ENCODE results near the gene PTPRT. TPM values are rescaled to one million over a fixed set of nuclear protein-coding genes. Genes with fewer than 3 reads are reported as not detected.

Gene PTPRT
- total and polyA plus RNA-seq, 10 of the 15 experiments (the other 5 are each of a cell fraction or from before 2014, with no cell fraction given), result not detected

GRCh38 chr20:42855896-42856295, 333.8 kb downstream of the PTPRT start:
- no peak for ATAC-seq
- ChIA-PET CTCF (no interaction called here), RAD21 (ENCODE audit: unreplicated experiment) (no interaction called here), POLR2A (no interaction called here), SMC1A (ENCODE audit: uncharacterized antibody, unreplicated experiment) (interaction anchor here (0.6 kb wide), 1 partner anchor 697 kb away, joined by 3 read pairs; no protein-coding TSS in a partner anchor)
- no peak overlapping the region for H2AFZ ChIP-seq (ENCODE audit: control insufficient read depth, low read depth, low read length)
- no peak overlapping the region for H3K27ac ChIP-seq (ENCODE audit: control insufficient read depth, insufficient read depth)
- DNase-seq (ENCODE audit: low read depth, low spot score), result no peak
- no peaks in the 10 kb centered on the region for H3K36me3 ChIP-seq (ENCODE audit: control insufficient read depth in 2 of 2, insufficient read depth in 2 of 2, low read length in 1 of 2)
- no peaks in the 10 kb centered on the region for H3K9me3 ChIP-seq (replicated peaks; ENCODE audit: control insufficient read depth, insufficient read depth, low read length)
- WGBS (ENCODE audit: insufficient coverage, insufficient replicate concordance, low lambda C conversion rate, missing lambda C conversion rate), result 0% methylated on average over 1 of the region's 1 CpG
- H3K4me1 ChIP-seq (ENCODE audit: control insufficient read depth, insufficient read depth, low read length), result no peaks in the 10 kb centered on the region
- no TSS peak for BruUV-seq (replicated peaks)
- in situ Hi-C loops (cut with MboI) (no loop called here), intact Hi-C loops (cut with micrococcal nuclease; ENCODE audit: unreplicated experiment) (no loop called here)
- H3K79me2 ChIP-seq (ENCODE audit: control insufficient read depth, insufficient read depth, low read length), result no peaks in the 10 kb centered on the region
- FAIRE-seq, result no peak
- no peaks in the 10 kb centered on the region for H3K27me3 ChIP-seq (replicated peaks in 1 of 2; ENCODE audit: control insufficient read depth in 2 of 2, insufficient read depth in 2 of 2, low read length in 1 of 2)
- H4K20me1 ChIP-seq (ENCODE audit: control insufficient read depth, insufficient read depth), result no peaks in the 10 kb centered on the region
- no peak for TF ChIP-seq MTA2 (IDR thresholded peaks at IDR 0.05; ENCODE audit: low read depth)
- no peak for TF ChIP-seq CUX1 (IDR thresholded peaks at IDR 0.05; ENCODE audit: insufficient replicate concordance, low read depth, low read length)
- H3K4me3 ChIP-seq, result no peak overlapping the region
- H3K9ac ChIP-seq (ENCODE audit: control insufficient read depth, insufficient read depth, low read length), result no peak overlapping the region
- H3K4me2 ChIP-seq (ENCODE audit: control insufficient read depth, insufficient read depth), result no peak overlapping the region

GRCh38 chr20:42852691-42853090, 337.0 kb downstream of the PTPRT start:
- no peak overlapping the region for H3K27ac ChIP-seq (ENCODE audit: control insufficient read depth, insufficient read depth)
- FAIRE-seq, result no peak
- TF ChIP-seq NRF1 (conservative IDR thresholded peaks at IDR 0.05; ENCODE audit: low read depth, low read length) (no peak), SPI1 (IDR thresholded peaks at IDR 0.05; ENCODE audit: borderline replicate concordance, insufficient read depth, low read depth, low read length) (no peak), POU2F2 (IDR thresholded peaks at IDR 0.05; ENCODE audit: borderline replicate concordance, low read depth, low read length) (no peak), PML (IDR thresholded peaks at IDR 0.05; ENCODE audit: low read length) (no peak), IRF4 (IDR thresholded peaks at IDR 0.05; ENCODE audit: low read depth, low read length) (no peak), RAD21 (IDR thresholded peaks at IDR 0.05; ENCODE audit: insufficient read depth, low read depth, low read length) (no peak), NBN (IDR thresholded peaks at IDR 0.05) (no peak), CEBPB (IDR thresholded peaks at IDR 0.05; ENCODE audit: borderline replicate concordance in 1 of 2, low read depth in 2 of 2, low read length in 2 of 2) (no peak), BRCA1 (IDR thresholded peaks at IDR 0.05; ENCODE audit: low read depth, low read length) (no peak)
- TF ChIP-seq, protein P1, sequence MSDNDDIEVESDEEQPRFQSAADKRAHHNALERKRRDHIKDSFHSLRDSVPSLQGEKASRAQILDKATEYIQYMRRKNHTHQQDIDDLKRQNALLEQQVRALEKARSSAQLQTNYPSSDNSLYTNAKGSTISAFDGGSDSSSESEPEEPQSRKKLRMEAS (IDR thresholded peaks at IDR 0.05; ENCODE audit: low read depth, low read length), result no peak
- TF ChIP-seq, protein P2, sequence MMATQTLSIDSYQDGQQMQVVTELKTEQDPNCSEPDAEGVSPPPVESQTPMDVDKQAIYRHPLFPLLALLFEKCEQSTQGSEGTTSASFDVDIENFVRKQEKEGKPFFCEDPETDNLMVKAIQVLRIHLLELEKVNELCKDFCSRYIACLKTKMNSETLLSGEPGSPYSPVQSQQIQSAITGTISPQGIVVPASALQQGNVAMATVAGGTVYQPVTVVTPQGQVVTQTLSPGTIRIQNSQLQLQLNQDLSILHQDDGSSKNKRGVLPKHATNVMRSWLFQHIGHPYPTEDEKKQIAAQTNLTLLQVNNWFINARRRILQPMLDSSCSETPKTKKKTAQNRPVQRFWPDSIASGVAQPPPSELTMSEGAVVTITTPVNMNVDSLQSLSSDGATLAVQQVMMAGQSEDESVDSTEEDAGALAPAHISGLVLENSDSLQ (IDR thresholded peaks at IDR 0.05), result no peak

More at GRCh38 chr20:42852691-42853090, 337.0 kb downstream of the PTPRT start:
- H3K36me3 ChIP-seq (ENCODE audit: control insufficient read depth in 2 of 2, insufficient read depth in 2 of 2, low read length in 1 of 2), result no peaks in the 10 kb centered on the region
- intact Hi-C loops (cut with micrococcal nuclease; ENCODE audit: unreplicated experiment), result no loop called here
- H3K4me2 ChIP-seq (ENCODE audit: control insufficient read depth, insufficient read depth), result no peak overlapping the region
- ChIA-PET CTCF (no interaction called here), RAD21 (ENCODE audit: unreplicated experiment) (no interaction called here), SMC1A (ENCODE audit: uncharacterized antibody, unreplicated experiment) (no interaction called here), POLR2A (no interaction called here)
- no TSS peak for BruUV-seq (replicated peaks)
- H3K79me2 ChIP-seq (ENCODE audit: control insufficient read depth, insufficient read depth, low read length), result no peaks in the 10 kb centered on the region
- no peak overlapping the region for H3K9ac ChIP-seq (ENCODE audit: control insufficient read depth, insufficient read depth, low read length)
- in situ Hi-C loops (cut with MboI), result no loop called here
- no peak for DNase-seq (ENCODE audit: low read depth, low spot score)
- no peak overlapping the region for H2AFZ ChIP-seq (ENCODE audit: control insufficient read depth, low read depth, low read length)
- H3K27me3 ChIP-seq (replicated peaks in 1 of 2; ENCODE audit: control insufficient read depth in 2 of 2, insufficient read depth in 2 of 2, low read length in 1 of 2), result no peaks in the 10 kb centered on the region
- no peak overlapping the region for H3K4me3 ChIP-seq
- H3K9me3 ChIP-seq (replicated peaks; ENCODE audit: control insufficient read depth, insufficient read depth, low read length), result no peaks in the 10 kb centered on the region
- no peaks in the 10 kb centered on the region for H3K4me1 ChIP-seq (ENCODE audit: control insufficient read depth, insufficient read depth, low read length)
- H4K20me1 ChIP-seq (ENCODE audit: control insufficient read depth, insufficient read depth), result no peaks in the 10 kb centered on the region
- ATAC-seq, result no peak
